ENCODE results near the gene STPG3. TPM values are rescaled to one million over a fixed set of nuclear protein-coding genes. Genes with fewer than 3 reads are reported as not detected.
A peak's percentile ranks its signal among the peaks of the same experiment; 100 is the strongest.

STPG3 gene
- total and polyA plus RNA-seq, 2 of the 8 experiments (the other 6 are each of a cell fraction or from before 2014, with no cell fraction given): not detected

GRCh38 chr9:137294091-137294680 is 43.1 kb downstream of the STPG3 start (continued):
- peak in 1 of 2 experiments; percentile 92; a peak in 1 of 4 replicates for TF ChIP-seq HDAC2 (IDR thresholded peaks at IDR 0.05; ENCODE audit: borderline replicate concordance in 1 of 2, low read depth in 2 of 2, low read length in 2 of 2)
- no peak for TF ChIP-seq BCL11A (IDR thresholded peaks at IDR 0.05; ENCODE audit: low read depth in 2 of 2, low read length in 2 of 2)
- no peak for TF ChIP-seq CHD7 (IDR thresholded peaks at IDR 0.05; ENCODE audit: insufficient replicate concordance, low read length)
- TF ChIP-seq E2F6 (IDR thresholded peaks at IDR 0.05): no peak
- no peak for TF ChIP-seq SUZ12 (IDR thresholded peaks at IDR 0.05; ENCODE audit: low read length)
- no peak for TF ChIP-seq SAP30 (IDR thresholded peaks at IDR 0.05; ENCODE audit: insufficient read depth, insufficient replicate concordance, low read length)
- TF ChIP-seq TAF1 (IDR thresholded peaks at IDR 0.05; ENCODE audit: low read depth, low read length): no peak
- 0 out of 2 replicates have a peak, but pooled peaks have one; percentile 22 for TF ChIP-seq CHD2 (IDR thresholded peaks at IDR 0.05; ENCODE audit: low read length)
- TF ChIP-seq CHD1 (IDR thresholded peaks at IDR 0.05; ENCODE audit: low read depth, low read length): no peak
- no peak for TF ChIP-seq FOSL1 (IDR thresholded peaks at IDR 0.05; ENCODE audit: insufficient read depth, low read depth, low read length)

Measured in H1 (cell line).